Natural killer cell (primary cell): ENCODE data around the gene TTLL11. TPM values are rescaled to one million over a fixed set of nuclear protein-coding genes. Genes with fewer than 3 reads are reported as not detected.

ENCODE experiments used
- ATAC-seq, 3 donors: fragments of 150-1000 bp in 2 of 3; fragments of 200-7000 bp in 1 of 3; cut with Tn5 transposase; 1 replicate in 1 of 3; 2 replicates in 2 of 3; pipeline ENCODE4 v1.10.0; 2021; ENCODE audit warnings: mild to moderate bottlenecking in 2 of 3, moderate library complexity in 2 of 3
- DNase-seq, 2 donors: peaks; one replicate each; pipeline versions ENCODE4 v3.0.0 to v3.0.0-alpha.2; 2013 to 2021; ENCODE audit warnings: mixed read lengths in 1 of 2
- H3K27ac ChIP-seq: one replicate; pipeline ENCODE4 v1.5.1; 2013; ENCODE audit warnings: mild to moderate bottlenecking, low read length
- H3K27me3 ChIP-seq: one replicate; pipeline ENCODE4 v1.6.1; 2013; ENCODE audit warnings: low read length; ENCODE audit not compliant: control insufficient read depth, insufficient read depth
- H3K36me3 ChIP-seq: one replicate; pipeline ENCODE4 v1.6.1; 2013; ENCODE audit warnings: low read length; ENCODE audit not compliant: control insufficient read depth, insufficient read depth
- H3K4me1 ChIP-seq: one replicate; pipeline ENCODE4 v1.6.1; 2013; ENCODE audit warnings: low read length; ENCODE audit not compliant: control insufficient read depth, insufficient read depth
- H3K4me3 ChIP-seq: one replicate; pipeline ENCODE4 v1.5.1; 2013; ENCODE audit warnings: low read length
- H3K9me3 ChIP-seq: one replicate; pipeline ENCODE4 v1.6.1; 2013; ENCODE audit warnings: low read length; ENCODE audit not compliant: control insufficient read depth, insufficient read depth
- H3K27ac Mint-ChIP-seq, 2 donors: one replicate each; pipeline ENCODE4 v1.8.0; 2022; ENCODE audit warnings: mild to moderate bottlenecking in 2 of 2, mixed read lengths in 2 of 2, moderate library complexity in 1 of 2
- H3K27me3 Mint-ChIP-seq, 2 donors: one replicate each; pipeline ENCODE4 v1.8.0; 2022; ENCODE audit warnings: low read depth in 2 of 2, mixed read lengths in 2 of 2
- H3K36me3 Mint-ChIP-seq: one replicate; pipeline ENCODE4 v1.8.0; 2022; ENCODE audit warnings: mixed read lengths
- H3K4me1 Mint-ChIP-seq, 2 donors: one replicate each; pipeline ENCODE4 v1.8.0; 2022; ENCODE audit warnings: mixed read lengths in 2 of 2
- H3K4me3 Mint-ChIP-seq: one replicate; pipeline ENCODE4 v1.8.0; 2022; ENCODE audit warnings: mild to moderate bottlenecking, moderate library complexity, mixed read lengths
- H3K9me3 Mint-ChIP-seq, 2 donors: one replicate each; pipeline ENCODE4 v1.8.0; 2022; ENCODE audit warnings: mixed read lengths in 2 of 2
- WGBS: methylation state at CpG from one replicate; pipeline ENCODE4 v1.1.7; 2013; ENCODE audit warnings: missing lambda C conversion rate; ENCODE audit not compliant: insufficient coverage; 5-methylcytosine and 5-hydroxymethylcytosine counted together
- intact Hi-C: fragments of 100-400 bp; cut with micrococcal nuclease; formaldehyde crosslinking; loops from one replicate; pipeline ENCODE4 v1.14.2; 2022
- total RNA-seq, 4 donors: library from RNA; stranded (reverse); fragments of 120-200 nt in 1 of 4; gene quantifications; one replicate each; pipeline versions ENCODE4 v1.2.3 to v1.2.4, GENCODE V29; 2013 to 2022
- TF ChIP-seq, protein P1 (sequence below): fragments of 200-600 bp; IDR thresholded peaks from one replicate; pipeline ENCODE4 v1.8.0; 2022; ENCODE audit warnings: antibody characterized with exemption

TTLL11 gene
- total RNA-seq, 3 donors from 2014 or later (not counting 1 experiment from before 2014, with no cell fraction given) = 3.4 to 4.6 (median 3.6) TPM

- Histone ChIP-seq H3K9me3 (no peaks in the 10 kb centered on the region), H3K4me1 (no peaks in the 10 kb centered on the region), H3K27me3 (no peaks in the 10 kb centered on the region), H3K4me3 (no peak overlapping the region), H3K27ac (no peak overlapping the region), H3K36me3 (no peaks in the 10 kb centered on the region)
- Mint-ChIP-seq H3K27ac (no peak overlapping the region), H3K4me1 (no peaks in the 10 kb centered on the region), H3K27me3 (no peaks in the 10 kb centered on the region), H3K36me3 (no peaks in the 10 kb centered on the region), H3K9me3 (no peaks in the 10 kb centered on the region), H3K4me3 (no peak overlapping the region)
- no peak for ATAC-seq
- intact Hi-C loops = no loop called here
- WGBS = 67% methylated on average over 2 of the region's 4 CpGs
- TF ChIP-seq, protein P1, sequence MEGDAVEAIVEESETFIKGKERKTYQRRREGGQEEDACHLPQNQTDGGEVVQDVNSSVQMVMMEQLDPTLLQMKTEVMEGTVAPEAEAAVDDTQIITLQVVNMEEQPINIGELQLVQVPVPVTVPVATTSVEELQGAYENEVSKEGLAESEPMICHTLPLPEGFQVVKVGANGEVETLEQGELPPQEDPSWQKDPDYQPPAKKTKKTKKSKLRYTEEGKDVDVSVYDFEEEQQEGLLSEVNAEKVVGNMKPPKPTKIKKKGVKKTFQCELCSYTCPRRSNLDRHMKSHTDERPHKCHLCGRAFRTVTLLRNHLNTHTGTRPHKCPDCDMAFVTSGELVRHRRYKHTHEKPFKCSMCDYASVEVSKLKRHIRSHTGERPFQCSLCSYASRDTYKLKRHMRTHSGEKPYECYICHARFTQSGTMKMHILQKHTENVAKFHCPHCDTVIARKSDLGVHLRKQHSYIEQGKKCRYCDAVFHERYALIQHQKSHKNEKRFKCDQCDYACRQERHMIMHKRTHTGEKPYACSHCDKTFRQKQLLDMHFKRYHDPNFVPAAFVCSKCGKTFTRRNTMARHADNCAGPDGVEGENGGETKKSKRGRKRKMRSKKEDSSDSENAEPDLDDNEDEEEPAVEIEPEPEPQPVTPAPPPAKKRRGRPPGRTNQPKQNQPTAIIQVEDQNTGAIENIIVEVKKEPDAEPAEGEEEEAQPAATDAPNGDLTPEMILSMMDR = no peak
- DNase-seq = no peak
Measured at GRCh38 chr9:121949364-121949763, 143.7 kb downstream of the TTLL11 start.

GRCh38 chr9:121947775-121948174, 145.3 kb downstream of the TTLL11 start:
- intact Hi-C loops = no loop called here
- 85% methylated on average over 2 of the region's 4 CpGs for WGBS
- no peak overlapping the region for H3K27ac ChIP-seq
- ATAC-seq (no peak), DNase-seq (no peak)
- H3K4me1 ChIP-seq = no peaks in the 10 kb centered on the region
- no peaks in the 10 kb centered on the region for H3K9me3 ChIP-seq
- Mint-ChIP-seq H3K4me3 (no peak overlapping the region), H3K27me3 (no peaks in the 10 kb centered on the region), H3K27ac (no peak overlapping the region), H3K4me1 (no peaks in the 10 kb centered on the region), H3K36me3 (no peaks in the 10 kb centered on the region), H3K9me3 (no peaks in the 10 kb centered on the region)
- TF ChIP-seq, protein P1 = no peak
- no peaks in the 10 kb centered on the region for H3K36me3 ChIP-seq
- no peak overlapping the region for H3K4me3 ChIP-seq
- H3K27me3 ChIP-seq = no peaks in the 10 kb centered on the region

- Histone ChIP-seq H3K4me1 (no peaks in the 10 kb centered on the region), H3K27me3 (no peaks in the 10 kb centered on the region), H3K36me3 (no peaks in the 10 kb centered on the region), H3K27ac (no peak overlapping the region), H3K4me3 (no peak overlapping the region), H3K9me3 (no peaks in the 10 kb centered on the region)
- no peak for DNase-seq
- ATAC-seq = no peak
- intact Hi-C loops = no loop called here
- Mint-ChIP-seq H3K27ac (no peak overlapping the region), H3K9me3 (no peaks in the 10 kb centered on the region), H3K36me3 (no peaks in the 10 kb centered on the region), H3K27me3 (no peaks in the 10 kb centered on the region), H3K4me1 (no peaks in the 10 kb centered on the region), H3K4me3 (no peak overlapping the region)
- 81% methylated on average over 5 of the region's 5 CpGs for WGBS
- TF ChIP-seq, protein P1 = no peak
Measured at GRCh38 chr9:121946465-121946864, 146.6 kb downstream of the TTLL11 start.

GRCh38 chr9:121945849-121946248, 147.3 kb downstream of the TTLL11 start:
- Histone ChIP-seq H3K9me3 (no peaks in the 10 kb centered on the region), H3K4me3 (no peak overlapping the region), H3K36me3 (no peaks in the 10 kb centered on the region), H3K4me1 (no peaks in the 10 kb centered on the region), H3K27me3 (no peaks in the 10 kb centered on the region), H3K27ac (no peak overlapping the region)
- Mint-ChIP-seq H3K4me3 (no peak overlapping the region), H3K4me1 (no peaks in the 10 kb centered on the region), H3K27ac (no peak overlapping the region), H3K9me3 (no peaks in the 10 kb centered on the region), H3K27me3 (no peaks in the 10 kb centered on the region), H3K36me3 (no peaks in the 10 kb centered on the region)
- TF ChIP-seq, protein P1 = no peak
- no peak for ATAC-seq
- no peak for DNase-seq
- WGBS = 90% methylated on average over 3 of the region's 4 CpGs
- intact Hi-C loops = no loop called here
